GM06990 (cell line): ENCODE data around the gene PAN2.

Source experiments
- DNase-seq: peaks from one replicate; pipeline ENCODE4 v3.0.0-alpha.2; 2011; ENCODE audit not compliant: insufficient read length; ENCODE audit errors: extremely low read depth
- H3K27me3 ChIP-seq: replicated peaks from 2 replicates; pipeline ENCODE4 v1.6.0; 2011; ENCODE audit warnings: low read length; ENCODE audit not compliant: control insufficient read depth, insufficient read depth
- H3K36me3 ChIP-seq: 2 replicates; pipeline ENCODE4 v1.5.1; 2011; ENCODE audit warnings: low read length; ENCODE audit not compliant: control insufficient read depth, insufficient read depth
- H3K4me3 ChIP-seq: replicated peaks from 2 replicates; pipeline ENCODE4 v1.5.1; 2011; ENCODE audit warnings: low read depth, mild to moderate bottlenecking, control low read depth, low read length
- CTCF ChIP-seq: IDR thresholded peaks from 2 replicates; pipeline ENCODE4 v1.5.1; 2011; ENCODE audit warnings: low read length, control low read depth, mild to moderate bottlenecking, inconsistent platforms; ENCODE audit not compliant: insufficient read depth, poor library complexity, severe bottlenecking

Gene PAN2

GRCh38 chr12:56315622-56316473 is 18.0 kb downstream of the PAN2 start, which contains the start of gene CNPY2:
CNPY2 (minus strand) TSS chr12:56315988; CDS start chr12:56315217, 771 bp downstream.
- H3K36me3 ChIP-seq = peaks cover 15% of the 10 kb centered on the region
- TF ChIP-seq CTCF = peak; percentile 21
- DNase-seq = peak; percentile 97

GRCh38 chr12:56315249-56315621 is 18.6 kb downstream of the PAN2 start:
- Histone ChIP-seq H3K4me3 (peak overlapping the region; percentile 92), H3K27me3 (no peaks in the 10 kb centered on the region), H3K36me3 (peaks cover 17% of the 10 kb centered on the region)
- TF ChIP-seq CTCF = no peak
- DNase-seq = no peak

More at GRCh38 chr12:56315622-56316473, 18.0 kb downstream of the PAN2 start, which contains the start of gene CNPY2:
- Histone ChIP-seq H3K27me3 (no peaks in the 10 kb centered on the region), H3K4me3 (peak within 1 kb of the TSS; percentile 92)

GRCh38 chr12:56311003-56311402 is 22.8 kb downstream of the PAN2 start:
- Histone ChIP-seq H3K36me3 (peaks cover 11% of the 10 kb centered on the region), H3K4me3 (no peak overlapping the region), H3K27me3 (no peaks in the 10 kb centered on the region)
- TF ChIP-seq CTCF = no peak
- no peak for DNase-seq

GRCh38 chr12:56308714-56309113 is 25.1 kb downstream of the PAN2 start:
- Histone ChIP-seq H3K27me3 (no peaks in the 10 kb centered on the region), H3K36me3 (peaks cover 8% of the 10 kb centered on the region), H3K4me3 (no peak overlapping the region)
- no peak for TF ChIP-seq CTCF
- DNase-seq = no peak

GRCh38 chr12:56307221-56307965 is 26.4 kb downstream of the PAN2 start:
- no peak for DNase-seq
- TF ChIP-seq CTCF = no peak
- Histone ChIP-seq H3K36me3 (peaks cover 8% of the 10 kb centered on the region), H3K4me3 (no peak overlapping the region), H3K27me3 (no peaks in the 10 kb centered on the region)
